Neural cell (in vitro differentiated cells): ENCODE measurements around the gene DAPK2. TPM values are rescaled to one million over a fixed set of nuclear protein-coding genes. Genes with fewer than 3 reads are reported as not detected.

Experiments used
- H2AFZ ChIP-seq: fragments of 200-600, 300-800 bp; sonication (generic), shearing (Covaris generic); 2 replicates; pipeline ENCODE4 v1.6.0; 2014; ENCODE audit warnings: low read depth, mild to moderate bottlenecking, antibody characterized with exemption, low read length, moderate library complexity
- H3F3A ChIP-seq: fragments of 200-600 bp; shearing (Covaris generic); 2 replicates; pipeline ENCODE4 v1.6.1; 2016; ENCODE audit warnings: mild to moderate bottlenecking, moderate library complexity, mixed read lengths, antibody characterized with exemption, low read length; ENCODE audit not compliant: insufficient read depth, poor library complexity, severe bottlenecking
- H3K27ac ChIP-seq: fragments of 200-600, 300-800 bp; sonication (generic), shearing (Covaris generic); 2 replicates; pipeline ENCODE4 v1.5.1; 2014; ENCODE audit warnings: mild to moderate bottlenecking, low read length, moderate library complexity
- H3K27me3 ChIP-seq: fragments of 300-800, 200-600 bp; sonication (generic), shearing (Covaris generic); 2 replicates; pipeline ENCODE4 v1.6.0; 2014; ENCODE audit warnings: mild to moderate bottlenecking, low read depth, low read length, moderate library complexity; ENCODE audit not compliant: insufficient read depth
- H3K36me3 ChIP-seq: fragments of 300-800, 200-600 bp; sonication (generic), shearing (Covaris generic); 2 replicates; pipeline ENCODE4 v1.5.1; 2014; ENCODE audit warnings: mild to moderate bottlenecking, antibody characterized with exemption, low read length, moderate library complexity; ENCODE audit not compliant: insufficient read depth
- H3K4me2 ChIP-seq: fragments of 300-800, 200-600 bp; sonication (generic), shearing (Covaris generic); 2 replicates; pipeline ENCODE4 v1.6.0; 2014; ENCODE audit warnings: mild to moderate bottlenecking, low read length
- H3K4me3 ChIP-seq: fragments of 300-800, 200-600 bp; sonication (generic), shearing (Covaris generic); 2 replicates; pipeline ENCODE4 v1.5.1; 2014; ENCODE audit warnings: mild to moderate bottlenecking, low read length, moderate library complexity
- H3K79me2 ChIP-seq: fragments of 200-600 bp; shearing (Covaris generic); replicated peaks from 2 replicates; pipeline ENCODE4 v1.6.0; 2014; ENCODE audit warnings: mild to moderate bottlenecking, low read length, moderate library complexity; ENCODE audit not compliant: insufficient read depth
- H3K9ac ChIP-seq: fragments of 300-800, 200-600 bp; sonication (generic), shearing (Covaris generic); 2 replicates; pipeline ENCODE4 v1.6.1; 2016; ENCODE audit warnings: mild to moderate bottlenecking, low read length, mixed read lengths
- H3K9me2 ChIP-seq: fragments of 200-600 bp; shearing (Covaris generic); 2 replicates; pipeline ENCODE4 v1.6.1; 2016; ENCODE audit warnings: mild to moderate bottlenecking, low read length, mixed read lengths; ENCODE audit not compliant: insufficient read depth
- H3K9me3 ChIP-seq: fragments of 200-600, 300-800 bp; sonication (generic), shearing (Covaris generic); 2 replicates; pipeline ENCODE4 v1.6.1; 2016; ENCODE audit warnings: mild to moderate bottlenecking, mixed run types, low read length, moderate library complexity, mixed read lengths
- H4K20me1 ChIP-seq: fragments of 200-600 bp; shearing (Covaris generic); 2 replicates; pipeline ENCODE4 v1.6.1; 2016; ENCODE audit warnings: mild to moderate bottlenecking, mixed run types; ENCODE audit not compliant: insufficient read depth
- CTCF ChIP-seq: fragments of 450-650 bp; IDR thresholded peaks from 2 replicates; pipeline ENCODE4 v1.5.1; 2014; ENCODE audit warnings: antibody characterized with exemption, mild to moderate bottlenecking, moderate library complexity; ENCODE audit not compliant: poor library complexity, severe bottlenecking
- EP300 ChIP-seq: fragments of 450-650 bp; conservative IDR thresholded peaks from 2 replicates; pipeline ENCODE4 v1.6.1; 2014; ENCODE audit warnings: antibody characterized with exemption, mild to moderate bottlenecking, moderate library complexity; ENCODE audit not compliant: poor library complexity, severe bottlenecking
- EZH2 ChIP-seq: fragments of 200-600, 300-800 bp; shearing (Covaris generic), sonication (generic); IDR thresholded peaks from 2 replicates; pipeline ENCODE4 v1.6.1; 2014; ENCODE audit warnings: antibody characterized with exemption, low read length, borderline replicate concordance, mild to moderate bottlenecking; ENCODE audit not compliant: insufficient read depth, poor library complexity, severe bottlenecking
- MXI1 ChIP-seq: fragments of 450-650 bp; conservative IDR thresholded peaks from 2 replicates; pipeline ENCODE4 v1.6.1; 2014; ENCODE audit warnings: antibody characterized with exemption, mild to moderate bottlenecking; ENCODE audit not compliant: poor library complexity, severe bottlenecking
- POLR2AphosphoS5 ChIP-seq: IDR thresholded peaks from 2 replicates; pipeline ENCODE4 v1.6.1; 2012
- RAD21 ChIP-seq: fragments of 450-650 bp; conservative IDR thresholded peaks from 2 replicates; pipeline ENCODE4 v1.6.1; 2014; ENCODE audit warnings: antibody characterized with exemption, mild to moderate bottlenecking, moderate library complexity
- REST ChIP-seq: IDR thresholded peaks from 2 replicates; pipeline ENCODE4 v1.6.1; 2012; ENCODE audit warnings: borderline replicate concordance
- SMC3 ChIP-seq: fragments of 450-650 bp; conservative IDR thresholded peaks from 2 replicates; pipeline ENCODE4 v1.6.1; 2014; ENCODE audit warnings: antibody characterized with exemption, mild to moderate bottlenecking, moderate library complexity; ENCODE audit not compliant: poor library complexity
- TAF1 ChIP-seq: IDR thresholded peaks from 2 replicates; pipeline ENCODE4 v1.6.1; 2012; ENCODE audit warnings: low read depth
- polyA plus RNA-seq: library from polyadenylated mRNA; depleted of rRNA; stranded (reverse); fragments of >200 nt; gene quantifications from 2 replicates; pipeline ENCODE4 v1.2.3, GENCODE V29; 2014

Gene DAPK2
- polyA plus RNA-seq, 1 donor from 2014 or later: 0.78 TPM

- Histone ChIP-seq H4K20me1 (no peaks in the 10 kb centered on the region), H3K9me2 (no peaks in the 10 kb centered on the region), H3K4me2 (no peak overlapping the region), H3K79me2 (no peaks in the 10 kb centered on the region), H2AFZ (no peak overlapping the region), H3K9me3 (no peaks in the 10 kb centered on the region), H3K4me3 (no peak overlapping the region), H3K27ac (no peak overlapping the region), H3F3A (no peaks in the 10 kb centered on the region), H3K36me3 (no peaks in the 10 kb centered on the region), H3K27me3 (no peaks in the 10 kb centered on the region), H3K9ac (no peak overlapping the region)
- no peak for TF ChIP-seq EP300
- no peak for TF ChIP-seq REST
- no peak for TF ChIP-seq EZH2
- TF ChIP-seq CTCF: no peak
- no peak for TF ChIP-seq SMC3
- no peak for TF ChIP-seq TAF1
- TF ChIP-seq RAD21: no peak
- no peak for TF ChIP-seq MXI1
- TF ChIP-seq POLR2AphosphoS5: no peak
Measured at GRCh38 chr15:63887630-63888029, 158.7 kb downstream of the DAPK2 start.

DNA sequence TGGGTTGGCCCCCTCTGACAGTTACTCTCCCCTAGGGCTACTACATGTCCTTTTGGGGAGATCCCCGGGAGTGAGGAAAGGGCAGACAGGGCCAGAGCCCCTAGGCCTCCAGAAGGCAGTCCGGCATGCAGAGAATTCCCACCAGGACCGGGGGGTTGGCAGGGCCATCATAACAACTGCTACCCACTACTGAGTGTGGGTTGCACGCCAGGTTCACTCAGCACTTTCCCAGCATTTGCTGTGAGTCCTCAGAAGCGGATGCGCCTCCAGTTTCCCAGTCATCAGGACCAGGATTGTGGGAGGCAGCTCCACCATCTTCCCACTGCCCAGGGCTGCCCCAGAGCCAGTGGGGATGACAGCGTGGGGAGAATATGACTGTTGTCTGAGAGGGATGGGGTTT lies 161.3 kb downstream of the DAPK2 start:
- Histone ChIP-seq H3K9me2 (no peaks in the 10 kb centered on the region), H4K20me1 (no peaks in the 10 kb centered on the region), H3K27me3 (no peaks in the 10 kb centered on the region), H3K4me2 (no peak overlapping the region), H2AFZ (no peak overlapping the region), H3K79me2 (no peaks in the 10 kb centered on the region), H3K27ac (no peak overlapping the region), H3K9me3 (no peaks in the 10 kb centered on the region), H3K9ac (no peak overlapping the region), H3K36me3 (no peaks in the 10 kb centered on the region), H3F3A (no peaks in the 10 kb centered on the region), H3K4me3 (no peak overlapping the region)
- TF ChIP-seq RAD21: no peak
- no peak for TF ChIP-seq SMC3
- TF ChIP-seq EP300: no peak
- no peak for TF ChIP-seq TAF1
- TF ChIP-seq REST: no peak
- TF ChIP-seq CTCF: no peak
- no peak for TF ChIP-seq MXI1
- TF ChIP-seq EZH2: no peak
- no peak for TF ChIP-seq POLR2AphosphoS5
